Loucy (cell line): Measurements from ENCODE around the gene NCOA7.
"Not testable (repeated sequence)": the region's sequence is repeated elsewhere in the genome, so short reads cannot be mapped to it uniquely, and the experiment has no call there.

ENCODE experiments used
- H2AFZ ChIP-seq: fragments of 200-600 bp; sonication (generic); 2 replicates; pipeline ENCODE4 v1.6.0; 2016; ENCODE audit warnings: antibody characterized with exemption, mild to moderate bottlenecking, low read length, moderate library complexity
- H3F3A ChIP-seq: fragments of 200-600 bp; 2 replicates; pipeline ENCODE4 v1.6.0; 2016; ENCODE audit warnings: antibody characterized with exemption, low read depth, mild to moderate bottlenecking
- H3K27me3 ChIP-seq: fragments of 200-600 bp; sonication (generic); 2 replicates; pipeline ENCODE4 v1.6.1; 2014; ENCODE audit warnings: low read length, mild to moderate bottlenecking; ENCODE audit not compliant: insufficient read depth, poor library complexity, severe bottlenecking
- H3K36me3 ChIP-seq: fragments of 200-600 bp; sonication (generic); 2 replicates; pipeline ENCODE4 v1.6.1; 2016; ENCODE audit warnings: low read length; ENCODE audit not compliant: insufficient read depth
- H3K4me1 ChIP-seq: fragments of 200-600 bp; sonication (generic); 2 replicates; pipeline ENCODE4 v1.5.1; 2014; ENCODE audit warnings: low read length, mild to moderate bottlenecking; ENCODE audit not compliant: insufficient read depth, poor library complexity, severe bottlenecking
- H3K4me2 ChIP-seq: fragments of 200-600 bp; sonication (generic); 2 replicates; pipeline ENCODE4 v1.6.0; 2014; ENCODE audit warnings: antibody characterized with exemption, low read length, low read depth, mild to moderate bottlenecking; ENCODE audit not compliant: poor library complexity, severe bottlenecking
- H3K4me3 ChIP-seq: fragments of 200-600 bp; sonication (generic); 2 replicates; pipeline ENCODE4 v1.5.1; 2014; ENCODE audit warnings: low read length, mild to moderate bottlenecking, mixed read lengths; ENCODE audit not compliant: poor library complexity, severe bottlenecking
- H3K79me2 ChIP-seq: fragments of 200-600 bp; sonication (generic); 2 replicates; pipeline ENCODE4 v1.6.1; 2014; ENCODE audit warnings: low read length; ENCODE audit not compliant: insufficient read depth
- H3K9ac ChIP-seq: fragments of 200-600 bp; sonication (generic); 2 replicates; pipeline ENCODE4 v1.6.0; 2014; ENCODE audit warnings: mild to moderate bottlenecking, low read depth, low read length, moderate library complexity; ENCODE audit not compliant: poor library complexity, severe bottlenecking
- H3K9me2 ChIP-seq: fragments of 200-600 bp; sonication (generic); replicated peaks from 2 replicates; pipeline ENCODE4 v1.6.1; 2016; ENCODE audit warnings: low read depth, low read length, mixed read lengths
- H3K9me3 ChIP-seq: fragments of 200-600 bp; sonication (generic); 2 replicates; pipeline ENCODE4 v1.6.1; 2014; ENCODE audit warnings: mild to moderate bottlenecking, antibody characterized with exemption, low read length, low read depth; ENCODE audit not compliant: insufficient read depth
- H4K20me1 ChIP-seq: fragments of 200-600 bp; sonication (generic); 2 replicates; pipeline ENCODE4 v1.6.0; 2014; ENCODE audit warnings: antibody characterized with exemption, low read length, mild to moderate bottlenecking; ENCODE audit not compliant: insufficient read depth, poor library complexity, severe bottlenecking
- EZH2phosphoT487 ChIP-seq: fragments of 200-600 bp; IDR thresholded peaks from 2 replicates; pipeline ENCODE4 v1.6.1; 2018; ENCODE audit warnings: antibody characterized with exemption, mild to moderate bottlenecking, moderate library complexity, borderline replicate concordance
- TF ChIP-seq, protein P1 (sequence below): fragments of 200-600 bp; sonication (generic); conservative IDR thresholded peaks from 2 replicates; pipeline ENCODE4 v1.5.1; 2014; ENCODE audit warnings: mild to moderate bottlenecking, antibody characterized with exemption, low read length

The NCOA7 gene

DNA sequence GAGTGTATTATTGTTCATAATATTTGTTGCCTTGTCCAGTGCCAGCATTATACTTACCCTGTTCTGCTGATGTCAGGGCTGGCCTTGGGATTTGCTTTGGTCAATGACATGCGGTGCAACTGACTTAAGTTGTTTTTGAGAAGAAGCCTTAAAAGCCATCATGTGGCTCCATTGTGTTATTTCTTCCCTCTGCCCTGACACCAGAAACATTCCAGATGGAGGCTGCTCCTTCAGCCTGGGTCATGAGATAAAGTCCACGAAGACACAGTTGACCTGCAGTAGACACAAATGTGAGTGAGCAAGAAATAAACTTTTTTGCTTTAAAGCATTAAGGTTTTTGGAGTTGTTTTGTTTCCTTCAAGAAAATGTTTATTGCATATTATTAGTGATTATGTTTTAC is 158.3 kb downstream of the NCOA7 start:
- Histone ChIP-seq H3K27me3 (no peaks in the 10 kb centered on the region), H3K4me1 (no peaks in the 10 kb centered on the region), H3K9me2 (no peaks in the 10 kb centered on the region), H3K9ac (no peak overlapping the region), H3K4me2 (no peak overlapping the region), H3K4me3 (no peak overlapping the region), H3F3A (no peaks in the 10 kb centered on the region), H3K79me2 (no peaks in the 10 kb centered on the region), H3K9me3 (no peaks in the 10 kb centered on the region), H2AFZ (no peak overlapping the region), H3K36me3 (no peaks in the 10 kb centered on the region), H4K20me1 (no peaks in the 10 kb centered on the region)
- TF ChIP-seq EZH2phosphoT487, result no peak
- TF ChIP-seq, protein P1, sequence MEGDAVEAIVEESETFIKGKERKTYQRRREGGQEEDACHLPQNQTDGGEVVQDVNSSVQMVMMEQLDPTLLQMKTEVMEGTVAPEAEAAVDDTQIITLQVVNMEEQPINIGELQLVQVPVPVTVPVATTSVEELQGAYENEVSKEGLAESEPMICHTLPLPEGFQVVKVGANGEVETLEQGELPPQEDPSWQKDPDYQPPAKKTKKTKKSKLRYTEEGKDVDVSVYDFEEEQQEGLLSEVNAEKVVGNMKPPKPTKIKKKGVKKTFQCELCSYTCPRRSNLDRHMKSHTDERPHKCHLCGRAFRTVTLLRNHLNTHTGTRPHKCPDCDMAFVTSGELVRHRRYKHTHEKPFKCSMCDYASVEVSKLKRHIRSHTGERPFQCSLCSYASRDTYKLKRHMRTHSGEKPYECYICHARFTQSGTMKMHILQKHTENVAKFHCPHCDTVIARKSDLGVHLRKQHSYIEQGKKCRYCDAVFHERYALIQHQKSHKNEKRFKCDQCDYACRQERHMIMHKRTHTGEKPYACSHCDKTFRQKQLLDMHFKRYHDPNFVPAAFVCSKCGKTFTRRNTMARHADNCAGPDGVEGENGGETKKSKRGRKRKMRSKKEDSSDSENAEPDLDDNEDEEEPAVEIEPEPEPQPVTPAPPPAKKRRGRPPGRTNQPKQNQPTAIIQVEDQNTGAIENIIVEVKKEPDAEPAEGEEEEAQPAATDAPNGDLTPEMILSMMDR, result no peak

DNA sequence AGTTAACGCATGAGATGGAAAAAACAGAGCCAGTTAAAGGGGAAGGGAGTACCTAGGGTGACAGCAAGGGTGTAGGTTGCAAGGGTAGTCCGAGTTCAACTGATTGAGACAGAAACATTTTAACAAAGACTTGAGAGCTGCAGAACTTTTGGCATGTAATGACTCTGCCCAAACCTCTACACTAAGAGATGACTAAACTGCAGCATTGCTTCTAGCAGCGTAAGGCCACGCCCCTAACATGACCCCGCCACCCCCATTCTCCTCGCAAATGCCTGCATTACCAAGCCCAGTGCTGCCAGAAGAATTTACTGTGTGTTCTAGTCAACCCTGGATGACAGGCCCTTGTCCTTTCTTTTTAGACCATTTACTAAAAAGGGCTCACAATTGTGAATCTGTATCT is 159.5 kb downstream of the NCOA7 start:
- Histone ChIP-seq H3K27me3 (no peaks in the 10 kb centered on the region), H3F3A (no peaks in the 10 kb centered on the region), H3K9me3 (no peaks in the 10 kb centered on the region), H3K79me2 (no peaks in the 10 kb centered on the region), H3K4me1 (no peaks in the 10 kb centered on the region), H3K9me2 (no peaks in the 10 kb centered on the region), H3K36me3 (no peaks in the 10 kb centered on the region), H2AFZ (no peak overlapping the region), H3K4me2 (no peak overlapping the region), H3K4me3 (no peak overlapping the region), H4K20me1 (no peaks in the 10 kb centered on the region), H3K9ac (no peak overlapping the region)
- no peak for TF ChIP-seq EZH2phosphoT487
- TF ChIP-seq, protein P1, result no peak

DNA sequence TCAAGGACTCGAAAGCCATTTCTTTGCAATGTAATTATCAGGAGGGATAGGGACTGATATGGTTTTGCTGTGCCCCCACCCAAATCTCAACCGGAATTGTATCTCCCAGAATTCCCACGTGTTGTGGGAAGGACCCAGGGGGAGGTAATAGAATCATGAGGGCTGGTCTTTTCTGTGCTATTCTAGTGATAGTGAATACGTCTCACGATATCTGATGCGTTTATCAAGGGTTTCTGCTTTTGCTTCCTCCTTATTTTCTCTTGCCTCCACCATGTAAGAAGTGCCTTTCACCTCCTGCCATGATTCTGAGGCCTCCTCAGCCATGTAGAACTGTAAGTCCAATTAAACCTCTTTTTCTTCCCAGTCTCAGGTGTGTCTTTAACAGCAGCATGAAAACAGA is 160.0 kb downstream of the NCOA7 start:
- not testable (repeated sequence) for H3K9me3 ChIP-seq, H3K4me3 ChIP-seq, H2AFZ ChIP-seq, H3K79me2 ChIP-seq, H3F3A ChIP-seq, H3K4me1 ChIP-seq, H3K27me3 ChIP-seq, H3K4me2 ChIP-seq, H3K9ac ChIP-seq, H3K36me3 ChIP-seq, H3K9me2 ChIP-seq, H4K20me1 ChIP-seq

DNA sequence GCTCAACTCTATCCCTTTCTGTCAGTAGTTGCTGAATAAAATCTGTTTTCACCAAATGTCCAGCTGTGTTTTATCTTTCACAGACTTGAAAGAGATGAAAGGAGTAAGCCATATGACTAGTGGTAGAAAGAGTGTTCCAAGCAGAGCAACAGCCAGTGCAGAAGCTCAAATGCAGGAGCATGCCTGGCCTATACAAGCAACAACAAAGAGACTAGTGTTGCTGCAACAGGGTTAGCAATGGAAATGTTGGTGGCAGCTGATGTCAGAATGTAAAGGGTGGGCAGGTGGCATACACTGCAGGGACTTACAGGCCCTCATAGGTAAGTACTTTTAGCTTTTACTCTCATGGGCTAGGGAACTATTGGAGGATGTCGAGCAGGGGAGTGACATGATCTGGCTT is 160.6 kb downstream of the NCOA7 start:
- no peak overlapping the region for H3K9ac ChIP-seq
- H3K9me2 ChIP-seq, result no peaks in the 10 kb centered on the region
- H3K9me3 ChIP-seq, result no peaks in the 10 kb centered on the region
- no peak overlapping the region for H3K4me3 ChIP-seq
- TF ChIP-seq, protein P1, result no peak
- no peak for TF ChIP-seq EZH2phosphoT487
- no peak overlapping the region for H3K4me2 ChIP-seq
- H3K4me1 ChIP-seq, result peaks cover 5% of the 10 kb centered on the region
- no peaks in the 10 kb centered on the region for H3K36me3 ChIP-seq
- H3K79me2 ChIP-seq, result no peaks in the 10 kb centered on the region
- no peaks in the 10 kb centered on the region for H3K27me3 ChIP-seq
- H4K20me1 ChIP-seq, result no peaks in the 10 kb centered on the region
- no peaks in the 10 kb centered on the region for H3F3A ChIP-seq
- H2AFZ ChIP-seq, result no peak overlapping the region
